ENCODE results near the gene SNX1.

Gene SNX1

DNA sequence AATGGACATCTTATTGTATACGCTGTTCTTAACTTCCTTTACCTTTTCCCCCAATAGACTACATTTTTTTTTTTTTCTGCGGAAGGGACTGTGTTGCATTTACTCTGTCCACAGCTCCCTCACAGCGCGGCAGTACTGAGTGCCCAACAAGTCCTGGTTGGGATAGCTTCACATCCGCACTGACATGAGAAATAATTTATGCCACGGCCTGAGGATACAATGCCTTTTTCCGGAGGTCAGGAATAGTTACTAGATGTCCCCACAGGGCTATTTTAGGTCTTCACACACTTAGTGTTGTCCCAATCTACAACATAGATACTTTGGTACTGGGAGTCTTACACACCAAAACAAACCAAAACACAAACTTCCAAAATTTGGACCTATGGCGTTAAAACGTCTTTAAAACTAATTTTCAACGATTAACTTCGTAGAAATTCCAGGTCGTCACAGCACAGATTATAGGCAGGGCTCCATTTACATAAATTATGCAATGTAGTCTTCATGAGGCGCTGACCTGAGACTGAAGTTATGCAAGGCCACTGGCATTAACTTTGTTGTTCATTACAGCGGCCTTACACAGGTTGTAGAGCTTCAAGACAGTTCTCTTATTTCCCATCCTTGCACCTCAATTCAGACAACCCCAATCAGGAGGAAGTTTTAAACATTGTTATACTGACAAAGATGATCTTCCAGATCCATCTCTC is 68.0 kb downstream of the SNX1 start:
- DNase-seq (ENCODE audit: low spot score) = no peak

DNA sequence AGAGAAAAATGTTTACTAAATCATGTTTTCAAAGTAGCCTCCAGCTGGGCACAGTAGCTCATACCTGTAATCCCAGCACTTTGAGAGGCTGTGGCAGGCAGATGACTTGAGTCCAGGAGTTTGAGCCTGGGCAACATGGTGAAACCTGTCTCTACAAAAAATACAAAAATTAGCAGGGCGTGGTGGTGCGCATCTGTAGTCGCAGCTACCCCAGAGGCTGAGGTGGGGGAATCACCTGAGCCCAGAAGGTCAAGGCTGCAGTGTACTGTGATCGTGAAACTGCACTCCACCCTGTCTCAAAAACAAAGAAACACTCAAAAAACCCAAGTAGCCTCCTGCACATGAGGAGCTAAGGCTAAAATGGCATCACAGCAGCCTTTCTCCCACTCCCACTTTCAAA is 68.7 kb downstream of the SNX1 start:
- no peak for DNase-seq (ENCODE audit: low spot score)

DNA sequence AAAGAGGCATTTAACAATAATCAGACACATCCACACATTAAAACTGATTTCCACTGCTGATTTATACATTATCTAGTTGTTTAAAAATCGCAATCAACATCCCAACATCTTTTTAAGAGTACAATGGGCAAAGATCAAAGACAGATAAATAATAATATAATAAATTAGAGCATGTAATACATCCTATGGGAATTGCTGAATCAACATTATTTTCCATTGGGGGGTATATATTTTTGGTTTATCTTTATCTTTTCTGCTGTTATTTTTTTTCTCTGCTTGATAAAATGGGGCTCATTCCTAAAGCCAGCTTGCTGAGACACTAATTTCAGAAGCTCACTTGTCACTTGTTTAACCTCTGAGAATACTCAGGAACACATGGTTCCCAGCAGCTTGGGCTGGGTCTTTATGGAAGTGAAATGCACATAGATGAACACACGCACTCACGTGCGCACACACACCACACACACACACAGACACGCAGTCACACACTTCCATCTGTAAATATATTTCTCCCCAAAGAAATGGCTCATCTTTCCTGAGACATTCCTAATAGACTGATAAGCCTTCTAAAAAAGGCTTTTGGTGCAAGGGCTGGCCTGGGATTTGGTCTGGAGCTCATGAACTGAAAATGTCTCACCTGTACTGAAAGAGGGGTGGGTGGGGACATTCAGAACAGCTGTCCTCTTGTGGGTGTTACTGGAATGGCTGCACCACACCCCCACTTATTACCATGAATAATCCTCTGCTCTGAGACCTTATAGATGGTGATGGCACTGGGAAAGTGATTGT is 70.5 kb downstream of the SNX1 start:
- DNase-seq (ENCODE audit: low spot score) = no peak

DNA sequence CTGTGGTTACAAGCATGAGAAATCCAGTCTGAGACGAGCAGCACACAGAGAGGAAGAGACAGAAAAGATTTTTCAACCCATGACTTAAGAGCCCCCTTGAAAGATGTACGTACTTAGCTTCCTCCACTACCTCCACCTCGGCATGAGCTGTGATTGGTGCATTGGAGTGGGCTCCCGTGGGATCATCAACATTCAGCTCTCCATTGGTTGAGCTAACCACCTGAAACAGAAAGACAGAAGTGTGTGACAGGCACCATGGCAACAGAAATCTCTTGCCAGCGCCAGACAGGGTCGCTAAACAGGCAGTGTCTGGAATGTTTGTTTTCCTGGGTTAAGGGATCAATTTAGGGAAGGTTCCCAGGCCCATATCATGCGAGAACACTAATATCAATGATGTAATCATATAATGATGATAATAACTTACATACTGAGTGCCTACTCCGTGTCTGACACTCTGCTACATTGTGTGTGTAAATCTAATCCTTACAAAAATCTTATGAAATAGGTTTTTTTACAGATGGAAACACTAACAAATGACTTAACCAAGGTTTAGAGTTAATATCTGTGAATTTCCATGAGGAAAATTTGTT is 84.5 kb downstream of the SNX1 start:
- DNase-seq (ENCODE audit: low spot score) = no peak

DNA sequence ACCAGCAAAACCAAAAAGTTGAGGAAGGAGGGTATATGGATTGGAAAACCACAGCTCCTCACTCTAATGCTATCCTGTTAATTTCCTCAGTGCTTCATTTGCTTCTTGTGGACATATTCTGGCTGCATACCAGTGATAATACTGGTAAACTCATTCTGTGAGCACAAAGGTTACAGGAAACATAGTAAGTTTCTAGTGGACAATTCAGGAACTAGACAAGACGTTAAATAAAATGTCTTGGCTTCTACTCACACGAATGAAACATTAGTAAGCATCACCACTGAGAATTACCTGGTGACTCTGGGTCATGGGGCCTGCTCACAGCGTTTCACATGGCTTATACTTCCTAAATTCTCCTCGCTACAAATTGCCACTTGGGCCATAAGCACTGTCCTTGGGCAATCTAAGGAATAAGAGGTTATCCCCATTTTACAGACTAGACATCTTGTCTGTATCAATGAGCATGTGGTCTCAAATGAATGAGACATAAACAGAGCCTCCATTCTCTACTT is 87.1 kb downstream of the SNX1 start:
- DNase-seq (ENCODE audit: low spot score) = no peak

DNA sequence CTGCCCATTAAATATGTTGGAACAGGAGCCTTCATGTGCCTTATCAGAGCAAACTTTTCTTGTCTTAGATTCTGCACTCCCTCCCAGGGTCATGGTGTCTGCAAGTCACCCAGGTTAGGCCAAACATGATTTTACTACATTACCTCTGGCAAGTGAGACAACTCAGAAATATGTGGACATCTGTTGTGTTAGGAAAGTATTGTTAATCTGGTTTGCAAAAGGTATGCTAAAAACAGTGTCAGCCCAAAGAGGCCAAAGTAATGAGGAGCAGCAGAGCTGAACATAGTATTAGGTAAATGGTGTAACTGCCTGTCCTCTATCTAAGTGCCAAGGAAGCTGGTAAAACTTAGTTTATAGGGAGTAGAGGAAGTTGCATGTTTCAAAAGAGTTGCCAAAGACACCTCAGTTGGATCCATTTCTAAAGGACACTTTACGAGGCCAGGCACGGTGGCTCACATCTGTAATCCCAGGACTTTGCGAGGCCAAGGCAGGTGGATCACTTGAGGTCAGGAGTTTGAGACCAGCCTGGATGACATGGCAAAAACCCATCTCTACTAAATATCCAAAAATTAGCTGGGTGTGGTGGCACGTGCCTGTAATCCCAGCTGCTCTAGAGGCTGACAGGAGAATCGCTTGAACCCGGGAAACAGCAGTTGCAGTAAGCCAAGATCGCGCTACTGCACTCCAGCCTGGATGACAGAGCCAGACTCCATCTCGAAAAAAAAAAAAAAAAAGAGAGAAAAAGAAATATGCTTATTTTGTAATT is 89.5 kb downstream of the SNX1 start:
- DNase-seq (ENCODE audit: low spot score) = no peak

DNA sequence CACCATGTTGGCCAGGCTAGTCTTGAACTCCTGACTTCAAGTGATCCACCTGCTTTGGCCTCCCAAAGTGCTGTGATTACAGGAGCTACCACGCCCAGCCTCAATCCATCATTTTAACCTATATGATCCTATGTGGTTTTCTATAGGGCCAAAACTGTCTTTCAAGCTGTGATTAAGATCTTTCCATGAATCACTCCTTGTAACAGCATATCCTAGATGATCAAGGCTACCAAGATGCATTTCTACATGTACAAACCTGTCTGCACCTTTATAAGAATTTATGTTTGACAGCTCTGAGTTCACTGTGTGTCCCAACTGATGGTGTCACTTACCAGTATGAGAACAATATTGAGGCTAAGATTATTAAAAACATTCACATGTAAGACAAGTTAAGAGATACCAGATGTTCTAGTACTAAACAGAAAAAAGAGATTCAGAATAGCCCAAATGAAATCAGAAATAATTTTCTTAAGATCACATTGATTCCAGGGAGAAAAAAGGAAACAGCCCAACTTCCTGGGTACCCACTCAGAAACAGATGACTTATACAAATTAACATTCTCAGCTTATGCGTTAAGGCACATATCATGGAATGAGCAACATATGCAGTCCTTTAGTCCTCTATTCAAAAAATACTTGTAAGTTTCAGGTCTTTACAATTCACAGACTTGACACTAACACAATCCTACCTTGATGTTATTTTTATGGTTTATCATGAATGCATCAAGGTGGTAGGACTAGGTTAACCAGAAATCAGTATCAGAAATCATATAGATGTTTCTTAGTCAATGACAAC is 91.8 kb downstream of the SNX1 start:
- no peak for DNase-seq (ENCODE audit: low spot score)
